ENCODE measurements around the gene ANKRD28.
"Not testable (repeated sequence)": the region's sequence is repeated elsewhere in the genome, so short reads cannot be mapped to it uniquely, and the experiment has no call there.

The ANKRD28 gene

DNA sequence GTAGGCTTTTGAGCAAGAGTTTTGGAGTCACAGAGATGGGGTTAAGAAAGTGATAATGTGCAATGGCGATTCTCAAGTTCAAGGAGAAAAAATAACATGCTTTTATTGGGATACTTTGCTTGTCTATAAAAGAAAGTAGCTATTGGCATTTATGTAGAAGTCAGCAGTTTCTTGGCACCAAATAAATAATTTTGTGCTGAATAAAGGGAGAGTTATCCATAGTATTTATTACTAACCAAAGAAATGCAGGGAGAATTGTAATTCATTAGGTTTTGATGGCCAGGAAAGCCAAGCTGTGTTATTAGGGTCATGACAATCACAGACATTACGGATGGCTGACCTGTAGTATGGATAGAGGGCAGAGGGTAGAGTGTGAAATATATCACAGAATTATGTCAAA is 163.1 kb downstream of the ANKRD28 start:
- DNase-seq (ENCODE audit: low read depth), result no peak

DNA sequence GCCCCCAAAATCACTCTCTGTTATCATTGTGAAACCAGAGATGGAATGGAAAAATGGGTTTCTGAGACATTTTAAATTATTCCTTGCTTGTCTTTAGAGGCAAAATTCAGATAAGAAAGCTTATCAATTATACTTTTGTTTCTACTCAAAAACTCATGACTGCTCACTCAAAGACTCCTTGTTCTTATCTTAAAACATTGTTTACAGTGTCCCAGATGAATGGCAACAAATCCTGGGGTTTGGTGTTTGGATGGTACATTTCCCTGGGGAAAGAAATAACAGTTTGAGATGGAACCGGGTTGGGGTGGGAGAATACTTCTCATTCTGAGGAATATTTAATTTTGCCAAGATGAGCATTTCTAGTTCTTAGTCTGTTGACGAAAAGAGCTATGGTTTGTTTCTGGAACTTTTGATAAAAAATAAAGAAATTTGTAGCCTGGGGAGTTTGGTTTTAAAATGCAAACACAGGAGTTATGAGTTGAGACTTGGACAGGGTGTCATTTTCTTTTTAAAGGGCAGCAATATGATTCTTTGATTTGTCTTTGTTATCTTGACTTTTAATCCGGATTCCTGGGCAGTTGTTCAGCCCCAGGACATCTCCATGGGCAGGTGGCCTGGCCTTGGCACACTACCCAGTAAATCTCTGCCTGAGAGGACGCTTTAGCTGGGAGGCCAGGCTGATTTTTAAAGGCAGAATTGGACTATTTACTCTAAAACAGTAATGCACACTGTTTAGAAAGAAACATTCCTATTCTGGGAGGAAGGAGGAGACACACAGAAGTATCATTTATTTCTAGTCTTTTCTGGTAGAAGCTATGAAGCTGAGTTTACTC is 163.8 kb downstream of the ANKRD28 start:
- no peak for DNase-seq (ENCODE audit: low read depth)

DNA sequence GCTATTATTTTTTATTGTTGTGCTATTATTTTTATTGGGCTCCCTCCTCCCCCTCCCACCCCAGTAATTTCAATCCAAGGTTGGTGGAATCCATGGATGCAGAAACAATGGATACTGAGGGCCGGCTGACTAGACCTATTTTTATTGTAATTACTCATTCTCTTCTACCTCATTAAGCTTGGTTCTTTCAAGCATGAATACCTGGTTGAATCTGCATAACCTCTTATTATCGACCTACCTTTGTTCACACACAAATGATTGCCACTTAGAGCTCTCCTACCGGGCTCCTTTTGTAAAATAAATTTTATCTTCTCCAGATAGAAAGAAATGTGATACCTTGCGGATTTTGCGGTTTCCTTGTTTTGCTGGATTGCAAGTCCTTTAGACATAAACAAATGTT is 164.6 kb downstream of the ANKRD28 start:
- DNase-seq (ENCODE audit: low read depth), result no peak

DNA sequence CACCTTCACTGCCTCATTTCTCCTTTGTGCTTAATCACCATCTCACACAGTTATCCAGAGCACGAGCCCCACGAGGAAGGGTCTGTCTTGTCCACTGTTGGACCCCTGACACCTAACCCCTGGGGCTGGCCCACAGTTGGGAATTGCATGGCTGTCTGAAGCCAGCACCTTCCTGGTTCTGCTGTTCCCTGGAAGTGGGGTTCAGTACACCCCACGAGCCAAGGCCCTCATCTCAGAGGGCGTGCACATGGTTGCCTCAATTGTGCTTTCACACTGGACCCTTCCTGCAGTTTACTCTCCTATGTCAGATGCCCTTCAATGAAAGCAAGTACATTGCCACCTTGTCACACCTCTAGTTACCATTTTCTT is 165.6 kb downstream of the ANKRD28 start:
- DNase-seq (ENCODE audit: low read depth), result no peak

DNA sequence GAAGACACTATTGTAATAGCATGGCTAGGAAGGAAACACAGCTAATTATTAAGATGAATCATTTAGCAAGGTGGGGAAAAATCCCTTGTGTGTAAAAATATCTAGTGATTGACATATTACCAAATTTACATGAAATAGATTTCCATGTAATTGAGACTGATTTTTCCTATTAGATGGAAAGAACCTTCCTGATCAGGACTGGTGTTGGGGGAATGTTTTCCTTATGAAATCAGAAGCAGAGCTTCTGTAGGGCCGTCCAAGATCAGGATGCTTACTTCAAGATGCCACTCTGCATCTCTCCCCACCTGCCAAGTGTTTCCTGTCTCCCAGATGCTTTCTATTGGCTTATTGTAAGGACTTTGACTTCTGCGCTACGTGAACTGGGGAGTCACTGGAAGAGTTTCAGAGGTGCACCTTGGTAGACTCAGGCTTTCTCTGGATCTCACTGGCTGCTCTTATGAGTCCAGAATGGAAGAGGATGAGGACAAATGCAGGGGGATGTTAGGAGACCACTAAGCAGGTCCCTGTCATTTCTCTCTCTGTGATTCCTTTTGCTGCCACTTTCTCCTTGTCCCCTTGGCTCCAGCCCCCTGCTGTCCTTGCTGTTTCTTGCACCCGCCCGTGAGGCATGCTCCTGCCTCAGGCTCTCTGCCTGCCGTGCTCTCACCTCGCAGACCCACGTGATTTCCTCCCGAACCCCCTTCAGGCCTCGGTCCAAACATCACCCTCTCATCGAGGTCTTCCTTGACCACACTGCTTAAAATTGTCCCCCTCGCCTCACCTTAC is 166.2 kb downstream of the ANKRD28 start:
- DNase-seq (ENCODE audit: low read depth), result no peak

DNA sequence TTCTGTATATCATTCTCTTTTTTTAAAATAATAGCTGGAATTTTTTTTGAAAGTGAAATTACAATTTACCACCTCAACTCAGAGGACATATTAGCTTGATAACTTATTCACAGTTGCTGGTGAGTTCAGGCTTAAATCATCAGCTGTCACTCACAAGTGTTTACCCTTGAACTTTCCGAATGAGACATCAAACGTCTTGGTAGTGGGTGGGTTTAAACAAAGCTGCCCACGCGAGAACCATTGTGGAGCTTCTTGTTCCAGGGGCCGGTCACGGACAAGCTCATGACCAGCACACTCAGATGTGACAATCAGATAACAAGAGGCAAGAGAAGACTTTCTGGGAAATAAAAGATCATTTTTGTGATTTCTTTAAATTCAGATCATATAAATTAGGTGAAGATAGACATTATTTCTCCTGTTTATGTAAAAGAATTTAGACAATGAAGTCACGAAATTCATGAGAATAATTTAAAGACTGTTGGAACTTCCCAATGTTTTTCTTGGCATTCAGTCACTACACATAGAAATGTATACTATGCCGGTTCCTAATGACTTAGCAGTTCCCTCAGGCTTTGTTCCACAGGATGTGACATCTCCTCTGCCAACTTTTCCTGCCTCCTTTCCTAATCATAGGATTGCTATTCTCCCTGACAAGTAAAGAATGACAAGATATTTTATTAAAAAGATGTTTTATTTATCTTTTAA is 167.0 kb downstream of the ANKRD28 start:
- DNase-seq (ENCODE audit: low read depth), result no peak

DNA sequence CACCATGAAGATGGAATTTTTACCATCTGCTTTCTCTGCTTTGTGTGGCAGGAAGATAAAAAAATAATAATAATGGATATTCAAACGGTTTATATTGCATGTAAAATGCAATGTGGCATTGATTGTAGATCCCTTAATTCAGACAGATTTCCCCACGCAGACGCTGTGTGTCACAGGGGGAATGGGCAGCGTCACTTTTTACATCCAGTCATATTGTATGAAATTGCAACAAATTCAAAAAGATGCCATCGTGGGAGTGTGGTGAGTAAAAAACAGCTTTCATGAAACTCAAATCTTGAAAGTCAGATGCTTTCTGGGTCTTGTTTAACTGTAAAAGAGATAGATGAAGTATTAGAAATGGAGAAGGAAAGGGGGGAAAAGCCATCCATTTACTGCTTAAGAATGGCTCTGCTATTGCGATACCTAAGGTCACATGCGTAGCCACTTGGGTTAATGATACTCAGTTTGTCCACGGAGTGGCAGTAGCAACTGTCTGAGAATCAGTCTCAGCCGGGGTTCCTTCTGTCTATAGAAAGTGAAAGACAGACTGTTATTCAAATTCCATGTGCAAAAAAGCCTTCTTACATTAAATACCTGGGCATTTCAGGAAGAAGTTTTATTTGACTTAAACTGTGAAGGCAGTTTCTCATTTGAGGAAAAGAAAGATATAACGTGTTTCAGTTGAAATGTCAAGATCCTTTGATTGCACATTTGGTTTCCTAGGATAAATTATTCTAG is 167.8 kb downstream of the ANKRD28 start:
- DNase-seq (ENCODE audit: low read depth), result peak; percentile 43

DNA sequence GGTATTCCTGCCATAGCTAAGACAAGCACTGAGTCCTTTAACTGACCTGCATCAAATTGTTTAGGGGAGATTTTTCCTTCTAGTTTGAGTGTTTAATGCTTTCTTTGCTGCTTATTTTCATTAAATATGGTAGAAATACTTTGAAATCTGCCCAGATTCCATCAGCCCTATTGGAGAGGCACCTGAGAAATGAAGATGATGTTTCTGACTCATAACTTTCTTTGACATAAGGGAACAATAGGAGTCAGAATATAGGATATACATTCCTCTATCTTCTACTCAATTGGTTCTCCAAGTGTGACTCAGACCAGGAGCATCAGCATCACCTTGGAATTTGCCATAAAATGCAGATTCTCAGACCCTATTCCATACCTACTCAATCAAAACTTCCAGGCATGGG is 168.8 kb downstream of the ANKRD28 start:
- no peak for DNase-seq (ENCODE audit: low read depth)

DNA sequence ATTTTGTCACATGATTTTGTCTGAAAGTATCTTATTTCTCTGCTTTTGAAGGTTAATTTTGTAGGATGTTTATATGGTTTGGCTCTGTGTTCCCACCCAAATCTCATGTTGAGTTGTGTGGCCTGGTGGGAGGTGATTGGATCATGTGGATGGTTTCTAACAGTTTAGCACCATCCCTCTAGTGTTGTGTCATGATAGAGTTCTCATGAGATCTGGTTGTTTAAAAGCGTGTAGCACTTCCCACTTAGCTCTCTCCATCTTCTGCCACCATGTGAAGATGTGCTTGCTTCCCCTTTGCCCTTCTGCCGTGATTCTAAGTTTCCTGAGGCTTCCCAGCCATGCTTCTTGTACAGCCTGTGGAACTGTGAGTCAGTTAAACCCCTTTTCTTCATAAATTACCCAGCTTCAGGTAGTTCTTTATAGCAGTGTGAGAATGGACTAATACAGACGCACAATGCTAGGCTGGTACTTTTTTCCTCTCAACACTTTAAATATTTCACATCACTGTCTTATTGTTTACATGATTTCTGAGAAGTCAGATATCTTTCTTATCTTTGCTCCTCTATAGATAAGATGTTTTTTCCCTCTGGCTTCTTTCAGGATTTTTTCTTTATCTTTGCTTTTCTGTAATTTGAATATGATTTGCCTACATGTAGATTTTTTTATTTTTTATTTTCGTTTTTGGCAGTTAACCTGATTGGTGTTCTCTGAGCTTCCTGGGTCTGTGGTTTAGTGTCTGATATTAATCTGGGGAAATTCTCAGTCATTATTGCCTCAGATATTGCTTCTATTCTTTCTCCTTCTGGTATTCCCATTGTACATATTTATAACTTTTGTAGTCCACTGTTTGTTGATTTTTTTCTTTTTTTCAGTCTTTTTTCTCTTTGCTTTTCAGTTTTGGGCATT is 174.0 kb downstream of the ANKRD28 start:
- no peak for DNase-seq (ENCODE audit: low read depth)

DNA sequence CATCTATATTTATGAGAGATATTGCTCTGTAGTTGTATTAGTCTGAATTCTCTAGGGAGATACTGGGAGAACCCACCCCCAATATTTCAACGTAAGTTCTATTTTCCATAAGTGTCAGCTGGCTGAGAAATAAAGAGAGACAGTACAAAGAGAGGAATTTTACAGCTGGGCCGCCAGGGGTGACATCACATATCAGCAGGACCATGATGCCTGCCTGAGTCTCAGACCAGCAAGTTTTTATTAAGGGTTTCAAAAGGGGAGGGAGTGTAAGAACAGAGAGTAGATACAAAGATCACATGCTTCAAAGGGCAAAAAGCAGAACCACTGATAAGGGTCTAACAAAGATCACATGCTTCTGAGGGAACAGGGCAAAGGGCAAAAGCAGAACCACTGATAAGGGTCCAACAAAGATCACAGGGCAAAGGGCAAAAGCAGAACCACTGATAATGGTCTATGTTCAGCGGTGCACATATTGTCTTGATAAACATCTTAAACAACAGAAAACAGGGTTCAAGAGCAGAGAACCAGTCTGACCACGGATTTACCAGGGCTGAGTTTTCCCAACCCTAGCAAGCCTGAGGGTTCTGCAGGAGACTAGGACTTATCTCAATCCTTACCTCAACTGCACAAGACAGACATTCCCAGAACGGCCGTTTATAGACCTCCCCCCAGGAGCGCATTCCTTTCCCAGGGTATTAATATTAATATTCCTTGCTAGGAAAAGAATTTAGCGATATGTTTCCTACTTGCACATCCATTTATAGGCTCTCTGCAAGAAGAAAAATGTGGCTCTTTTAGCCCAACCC is 177.9 kb downstream of the ANKRD28 start:
- DNase-seq (ENCODE audit: low read depth), result not testable (repeated sequence)

Data from T follicular helper cell (primary cell).